Cerebellar nuclear complex (tissue), 1 donor: ENCODE measurements around the gene AGO4.

ENCODE experiments used
- DNase-seq, 2 experiments: peaks; one replicate each; lab custom pipeline; 2025; lab: John Stamatoyannopoulos, UW

The AGO4 gene

DNA sequence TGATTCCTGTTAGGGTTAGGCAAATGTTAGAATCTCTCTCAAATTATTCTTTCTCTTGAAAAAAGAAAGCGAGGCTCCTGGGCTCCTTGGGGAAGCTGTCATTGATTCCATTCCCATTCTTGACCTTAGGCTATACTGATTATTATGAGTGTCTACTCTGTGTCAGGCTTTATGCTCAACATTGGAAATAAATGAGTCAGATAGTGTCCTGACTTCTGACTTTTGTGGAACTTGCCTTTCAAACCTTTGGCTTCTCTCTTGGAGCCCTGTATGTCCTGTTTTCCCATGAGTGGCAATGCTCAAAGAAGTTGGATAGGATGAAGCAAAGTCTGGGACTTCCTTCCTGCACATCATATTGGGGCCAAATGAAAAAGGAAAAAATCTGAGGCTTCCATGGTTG, 86.8 kb downstream of the AGO4 start:
- DNase-seq = no peak

DNA sequence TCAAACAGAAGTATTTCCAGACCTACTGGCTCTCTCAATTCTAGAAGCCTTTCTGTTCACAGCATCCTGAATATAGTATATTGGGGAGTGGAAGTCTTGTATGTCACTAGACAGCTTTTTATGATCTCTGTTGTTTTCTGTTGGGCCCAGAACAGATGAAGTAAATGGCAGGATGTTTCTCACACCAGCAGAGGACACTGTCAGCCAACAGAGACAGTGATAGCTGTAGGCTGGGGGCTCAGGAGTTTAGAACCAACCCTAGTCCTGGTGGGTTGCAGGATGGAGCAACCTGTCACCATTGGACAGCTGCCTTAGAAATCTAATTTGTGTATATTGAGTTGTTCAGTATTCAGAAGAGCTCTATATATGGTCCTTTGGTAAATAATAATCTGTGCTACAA, 92.1 kb downstream of the AGO4 start:
- DNase-seq = no peak

DNA sequence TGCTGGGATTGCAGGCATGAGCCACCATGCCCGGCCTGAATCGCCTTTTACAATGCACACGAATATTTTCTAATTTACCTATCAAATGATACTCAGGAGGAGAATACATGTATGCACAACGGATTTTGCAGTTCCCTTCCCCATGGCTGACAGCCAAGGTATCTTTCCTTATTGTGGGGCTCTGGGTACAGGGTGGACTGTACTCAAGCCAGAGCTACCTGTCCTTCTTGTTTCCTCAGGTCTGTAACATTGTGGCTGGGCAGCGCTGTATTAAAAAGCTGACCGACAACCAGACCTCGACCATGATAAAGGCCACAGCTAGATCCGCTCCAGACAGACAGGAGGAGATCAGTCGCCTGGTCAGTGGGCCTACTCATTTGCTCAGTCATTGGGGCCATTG, 93.4 kb downstream of the AGO4 start:
- no peak for DNase-seq

DNA sequence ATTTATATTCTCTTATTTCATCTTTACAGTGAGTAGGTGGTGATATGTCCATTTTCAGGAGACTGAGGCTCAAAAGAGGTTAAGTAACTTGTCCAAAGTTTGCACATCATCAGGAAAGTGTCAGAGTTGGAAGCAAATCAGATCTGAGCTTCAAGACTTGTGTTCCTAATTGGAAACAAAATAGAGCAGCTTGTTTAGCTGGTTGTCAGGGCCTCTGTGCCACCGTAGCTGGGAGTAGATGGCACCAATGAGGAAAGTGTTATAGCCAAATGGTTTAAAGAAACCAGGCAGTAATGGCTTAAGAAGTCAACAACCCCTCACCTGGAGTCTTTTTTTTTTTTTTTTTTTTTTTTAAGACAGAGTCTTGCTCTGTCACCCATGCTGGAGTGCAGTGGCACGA, 94.9 kb downstream of the AGO4 start:
- DNase-seq = no peak
